ENCODE results near the gene HPF1.
A peak's percentile ranks its signal among the peaks of the same experiment; 100 is the strongest.
"Not testable (repeated sequence)": the region's sequence is repeated elsewhere in the genome, so short reads cannot be mapped to it uniquely, and the experiment has no call there.

Gene HPF1

DNA sequence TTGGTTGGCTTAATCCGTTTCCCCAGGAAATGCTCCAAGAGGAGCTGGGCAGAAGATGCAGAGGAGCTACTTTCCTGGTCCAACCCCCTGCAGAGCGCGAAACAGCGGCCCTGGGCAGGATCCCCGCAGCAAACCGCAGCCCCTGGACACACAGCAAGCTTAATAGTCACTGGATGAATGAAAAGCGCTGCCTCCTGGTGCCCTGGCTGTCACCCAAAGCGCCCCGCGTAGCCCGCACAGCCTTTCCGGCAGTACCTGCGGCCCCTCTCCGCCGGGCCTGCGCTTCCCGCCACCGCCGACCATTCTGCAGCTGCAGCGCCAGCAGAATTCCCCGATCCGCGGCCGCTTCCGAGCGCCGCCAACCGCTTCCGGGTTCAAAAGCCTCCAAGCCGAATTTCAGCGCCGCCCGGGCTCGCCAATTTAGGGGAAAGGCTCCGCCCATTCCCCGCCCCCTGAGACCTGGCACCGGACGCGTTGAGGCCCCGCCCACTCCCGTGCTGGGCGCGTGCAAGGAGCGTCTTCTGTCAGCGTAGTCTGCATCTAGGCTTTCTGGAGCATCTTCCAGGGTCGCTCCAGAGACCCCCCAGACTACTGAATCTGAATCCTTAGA is at the start of gene HPF1:
Gene HPF1, minus strand, starts transcription at position 370 of the 610 bp plus-strand sequence. Its CDS starts 67 bp downstream, at position 303.
- H3K36me3 Mint-ChIP-seq (ENCODE audit: low read depth), result peaks cover 16% of the 10 kb centered on the region
- intact Hi-C loops (cut with micrococcal nuclease), result loop anchor here (2.0 kb wide), 1 partner anchor 145 kb away; the partner anchor contains the start of gene NEK1
- H3K27ac Mint-ChIP-seq, result peak within 1 kb of the TSS; percentile 79
- no peaks in the 10 kb centered on the region for H3K9me3 Mint-ChIP-seq
- peaks cover 30% of the 10 kb centered on the region for H3K4me1 Mint-ChIP-seq (ENCODE audit: low read depth)
- H3K27me3 Mint-ChIP-seq, result peaks cover 8% of the 10 kb centered on the region
- peak within 1 kb of the TSS; percentile 90 for H3K4me3 Mint-ChIP-seq

DNA sequence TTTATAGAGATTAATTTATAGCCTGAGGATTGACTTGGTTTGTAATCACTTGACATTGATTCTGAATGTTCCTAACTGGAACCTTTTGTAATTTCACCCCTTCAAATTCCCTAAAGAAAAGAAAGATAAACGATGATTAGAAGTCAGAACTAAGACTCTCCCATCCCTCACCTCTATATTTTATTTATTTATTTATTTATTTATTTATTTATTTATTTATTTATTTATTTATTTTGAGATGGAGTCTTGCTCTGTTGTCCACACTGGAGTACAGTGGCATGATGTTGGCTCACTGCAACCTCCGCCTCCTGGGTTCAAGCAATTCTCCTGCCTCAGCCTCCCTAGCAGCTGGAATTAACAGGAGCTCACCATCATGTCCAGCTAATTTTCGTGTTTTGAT is 49.0 kb upstream of the HPF1 start:
- peaks cover 11% of the 10 kb centered on the region for H3K4me1 Mint-ChIP-seq (ENCODE audit: low read depth)
- H3K4me3 Mint-ChIP-seq; intact Hi-C loops (cut with micrococcal nuclease); H3K27ac Mint-ChIP-seq; H3K9me3 Mint-ChIP-seq; H3K27me3 Mint-ChIP-seq; H3K36me3 Mint-ChIP-seq (ENCODE audit: low read depth): not testable (repeated sequence)

DNA sequence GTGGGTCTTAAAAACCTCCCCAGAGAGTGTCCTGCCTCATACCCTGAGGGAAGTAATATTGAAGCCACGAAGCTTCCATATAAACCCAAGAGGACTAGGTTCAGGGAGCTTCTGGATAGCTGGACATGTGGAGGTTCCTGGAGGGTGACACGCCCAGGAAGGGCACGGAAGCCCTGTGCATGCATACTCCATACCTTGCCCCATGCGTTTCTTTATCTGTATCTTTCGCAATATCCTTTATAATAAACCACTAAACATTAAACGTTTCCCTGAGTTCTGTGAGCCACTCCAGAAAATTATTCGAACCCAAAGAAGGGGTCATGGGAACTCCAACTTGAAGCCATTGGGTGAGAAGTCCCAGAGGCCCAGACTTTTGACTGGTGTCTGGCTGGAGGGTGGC is 45.7 kb upstream of the HPF1 start:
- no peaks in the 10 kb centered on the region for H3K36me3 Mint-ChIP-seq (ENCODE audit: low read depth)
- H3K4me1 Mint-ChIP-seq (ENCODE audit: low read depth), result peaks cover 11% of the 10 kb centered on the region

DNA sequence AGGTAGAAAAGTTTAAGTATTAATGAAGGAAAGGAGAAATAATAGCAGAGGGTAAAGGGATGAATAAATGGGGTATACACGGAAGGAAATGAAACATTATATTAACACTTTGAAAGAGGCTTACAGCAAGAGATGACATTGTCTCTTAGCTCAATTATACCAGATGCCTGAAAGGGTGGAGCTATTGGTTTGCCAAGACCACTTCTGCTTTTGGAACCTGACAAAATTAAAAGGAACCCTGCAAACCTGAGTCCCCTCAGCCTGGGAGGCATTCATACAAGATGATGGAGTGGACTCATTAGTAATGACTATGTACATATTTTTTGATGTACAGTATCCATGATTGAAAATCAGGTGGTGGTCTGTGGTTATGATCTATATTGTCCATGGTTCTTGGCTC is 45.1 kb upstream of the HPF1 start:
- H3K27ac Mint-ChIP-seq, result no peak overlapping the region
- H3K4me1 Mint-ChIP-seq (ENCODE audit: low read depth), result peaks cover 11% of the 10 kb centered on the region
- peaks cover 6% of the 10 kb centered on the region for H3K27me3 Mint-ChIP-seq
- intact Hi-C loops (cut with micrococcal nuclease), result no loop called here
- H3K4me3 Mint-ChIP-seq, result no peak overlapping the region
- no peaks in the 10 kb centered on the region for H3K36me3 Mint-ChIP-seq (ENCODE audit: low read depth)
- H3K9me3 Mint-ChIP-seq, result no peaks in the 10 kb centered on the region

More for the DNA sequence above, 45.7 kb upstream of the HPF1 start:
- H3K27me3 Mint-ChIP-seq, result peaks cover 6% of the 10 kb centered on the region
- H3K4me3 Mint-ChIP-seq, result no peak overlapping the region
- intact Hi-C loops (cut with micrococcal nuclease), result no loop called here
- no peaks in the 10 kb centered on the region for H3K9me3 Mint-ChIP-seq
- H3K27ac Mint-ChIP-seq, result no peak overlapping the region

DNA sequence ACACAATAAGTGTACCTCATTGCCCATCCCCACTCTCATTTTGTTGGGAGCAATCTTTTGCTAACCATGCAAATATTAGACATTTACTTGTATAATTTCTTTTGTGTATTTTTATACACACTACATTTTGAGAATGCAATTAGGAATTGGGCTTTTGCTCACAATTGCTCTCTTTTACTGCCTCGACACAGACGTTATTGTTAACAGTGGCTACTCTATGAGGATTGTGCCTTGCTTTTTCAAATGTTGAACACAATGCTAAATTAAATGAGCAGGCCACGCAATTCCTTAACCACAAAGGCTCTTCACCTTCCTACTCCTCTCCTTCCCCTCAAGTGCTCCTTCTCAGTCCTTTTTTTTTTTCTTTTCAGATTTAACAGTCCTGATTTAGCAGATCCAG is 42.8 kb upstream of the HPF1 start:
- no peaks in the 10 kb centered on the region for H3K36me3 Mint-ChIP-seq (ENCODE audit: low read depth)
- intact Hi-C loops (cut with micrococcal nuclease), result no loop called here
- H3K4me1 Mint-ChIP-seq (ENCODE audit: low read depth), result peaks cover 11% of the 10 kb centered on the region
- no peaks in the 10 kb centered on the region for H3K27me3 Mint-ChIP-seq
- no peak overlapping the region for H3K27ac Mint-ChIP-seq
- H3K4me3 Mint-ChIP-seq, result no peak overlapping the region
- H3K9me3 Mint-ChIP-seq, result no peaks in the 10 kb centered on the region

DNA sequence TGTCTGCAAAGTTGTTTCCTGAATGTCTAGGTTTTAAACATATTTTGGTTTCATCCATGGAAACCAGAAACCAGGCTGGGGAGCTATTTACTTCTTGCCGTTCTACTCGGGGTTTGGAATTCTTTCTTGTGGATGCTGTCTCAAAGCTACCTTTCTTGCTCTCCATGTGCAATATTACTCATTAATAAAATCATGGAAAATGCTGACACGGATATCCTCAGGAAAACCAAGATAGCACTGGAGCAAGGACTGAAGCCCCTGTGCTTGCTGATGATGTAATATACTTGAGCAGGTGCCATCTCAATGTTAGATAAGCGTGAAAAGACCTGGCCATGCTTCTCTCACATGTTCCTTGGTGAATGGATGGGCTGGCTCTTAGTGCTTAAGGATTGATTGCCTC is 41.5 kb upstream of the HPF1 start:
- intact Hi-C loops (cut with micrococcal nuclease), result no loop called here
- Mint-ChIP-seq H3K27ac (no peak overlapping the region), H3K27me3 (no peaks in the 10 kb centered on the region), H3K9me3 (no peaks in the 10 kb centered on the region), H3K4me1 (ENCODE audit: low read depth) (peaks cover 11% of the 10 kb centered on the region), H3K4me3 (no peak overlapping the region), H3K36me3 (ENCODE audit: low read depth) (no peaks in the 10 kb centered on the region)

DNA sequence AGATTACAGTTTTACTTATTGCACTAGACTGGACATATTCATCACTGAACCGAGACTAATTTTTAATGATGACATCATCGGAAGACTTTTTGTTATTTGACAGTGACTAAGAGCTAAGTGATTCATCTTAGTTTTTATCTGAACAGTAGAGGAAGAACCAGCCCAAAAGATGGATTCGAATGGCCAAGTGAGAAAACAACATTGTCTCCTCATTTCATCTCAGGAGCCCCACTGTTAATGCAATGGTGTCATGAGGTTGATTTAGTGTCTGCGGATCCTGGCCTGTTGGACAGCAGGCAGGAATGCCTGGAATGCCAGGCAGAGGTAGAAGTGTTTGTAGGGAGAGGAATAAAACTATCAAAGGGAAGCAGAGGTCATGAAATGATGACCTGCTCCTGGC is 37.8 kb upstream of the HPF1 start:
- Mint-ChIP-seq H3K9me3 (no peaks in the 10 kb centered on the region), H3K27me3 (peaks cover 18% of the 10 kb centered on the region), H3K36me3 (ENCODE audit: low read depth) (no peaks in the 10 kb centered on the region), H3K4me3 (no peak overlapping the region), H3K27ac (no peak overlapping the region), H3K4me1 (ENCODE audit: low read depth) (peaks cover 9% of the 10 kb centered on the region)
- intact Hi-C loops (cut with micrococcal nuclease), result no loop called here

DNA sequence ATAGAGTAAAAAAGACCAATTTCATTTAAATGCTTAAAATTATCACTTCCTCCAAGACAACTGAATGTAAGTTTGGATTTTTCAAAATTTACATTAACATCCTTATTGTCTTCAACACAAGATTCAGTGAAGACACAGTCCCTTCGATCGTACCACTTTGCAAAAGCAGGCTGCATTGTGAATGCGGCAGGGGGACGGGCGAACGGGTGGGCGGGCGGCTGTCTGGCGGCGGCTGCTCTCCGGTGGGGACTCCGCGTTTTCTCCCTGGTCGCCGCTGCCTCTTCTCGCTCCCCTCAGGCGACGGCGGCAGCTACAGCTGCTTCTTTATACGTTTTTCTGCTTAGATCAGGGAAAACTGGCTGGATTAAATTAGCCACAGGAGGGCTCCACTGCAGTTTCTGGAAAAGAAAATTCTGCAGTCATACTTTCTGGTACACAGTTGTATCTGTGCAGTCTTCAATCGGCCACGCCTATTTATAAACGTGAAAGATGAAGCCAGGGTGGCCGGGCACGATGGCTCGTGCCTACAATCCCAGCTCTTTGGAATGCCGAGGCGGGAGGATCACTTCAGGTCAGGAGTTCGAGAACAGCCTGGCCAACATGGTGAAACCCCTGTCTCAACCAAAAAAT is 33.9 kb upstream of the HPF1 start:
- Mint-ChIP-seq H3K27me3 (peaks cover 38% of the 10 kb centered on the region), H3K27ac (no peak overlapping the region), H3K4me1 (ENCODE audit: low read depth) (peaks cover 9% of the 10 kb centered on the region), H3K36me3 (ENCODE audit: low read depth) (no peaks in the 10 kb centered on the region), H3K9me3 (no peaks in the 10 kb centered on the region), H3K4me3 (peak overlapping the region; percentile 56)
- intact Hi-C loops (cut with micrococcal nuclease), result no loop called here

DNA sequence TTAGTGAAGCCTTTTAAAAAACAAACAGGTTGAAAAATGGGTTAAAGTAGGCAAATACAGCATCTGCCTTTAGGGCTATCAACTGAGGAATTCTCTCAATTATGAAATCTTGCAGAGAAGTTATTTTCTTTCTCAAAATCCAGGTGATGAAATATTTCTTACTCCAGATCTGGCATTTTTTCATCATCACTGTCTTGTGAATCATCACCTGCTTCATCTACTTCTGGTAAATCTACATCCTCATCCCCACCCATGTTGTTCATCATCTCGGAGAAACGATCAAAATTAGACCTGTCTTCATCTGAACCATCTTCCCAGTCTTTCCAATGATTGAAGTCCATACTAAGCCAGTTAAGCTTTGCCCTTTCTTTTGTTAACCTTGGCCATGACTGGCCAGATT is 33.3 kb upstream of the HPF1 start:
- H3K27ac Mint-ChIP-seq, result no peak overlapping the region
- H3K4me3 Mint-ChIP-seq, result no peak overlapping the region
- peaks cover 38% of the 10 kb centered on the region for H3K27me3 Mint-ChIP-seq
- H3K4me1 Mint-ChIP-seq (ENCODE audit: low read depth), result peaks cover 9% of the 10 kb centered on the region
- intact Hi-C loops (cut with micrococcal nuclease), result no loop called here
- no peaks in the 10 kb centered on the region for H3K9me3 Mint-ChIP-seq
- H3K36me3 Mint-ChIP-seq (ENCODE audit: low read depth), result no peaks in the 10 kb centered on the region

DNA sequence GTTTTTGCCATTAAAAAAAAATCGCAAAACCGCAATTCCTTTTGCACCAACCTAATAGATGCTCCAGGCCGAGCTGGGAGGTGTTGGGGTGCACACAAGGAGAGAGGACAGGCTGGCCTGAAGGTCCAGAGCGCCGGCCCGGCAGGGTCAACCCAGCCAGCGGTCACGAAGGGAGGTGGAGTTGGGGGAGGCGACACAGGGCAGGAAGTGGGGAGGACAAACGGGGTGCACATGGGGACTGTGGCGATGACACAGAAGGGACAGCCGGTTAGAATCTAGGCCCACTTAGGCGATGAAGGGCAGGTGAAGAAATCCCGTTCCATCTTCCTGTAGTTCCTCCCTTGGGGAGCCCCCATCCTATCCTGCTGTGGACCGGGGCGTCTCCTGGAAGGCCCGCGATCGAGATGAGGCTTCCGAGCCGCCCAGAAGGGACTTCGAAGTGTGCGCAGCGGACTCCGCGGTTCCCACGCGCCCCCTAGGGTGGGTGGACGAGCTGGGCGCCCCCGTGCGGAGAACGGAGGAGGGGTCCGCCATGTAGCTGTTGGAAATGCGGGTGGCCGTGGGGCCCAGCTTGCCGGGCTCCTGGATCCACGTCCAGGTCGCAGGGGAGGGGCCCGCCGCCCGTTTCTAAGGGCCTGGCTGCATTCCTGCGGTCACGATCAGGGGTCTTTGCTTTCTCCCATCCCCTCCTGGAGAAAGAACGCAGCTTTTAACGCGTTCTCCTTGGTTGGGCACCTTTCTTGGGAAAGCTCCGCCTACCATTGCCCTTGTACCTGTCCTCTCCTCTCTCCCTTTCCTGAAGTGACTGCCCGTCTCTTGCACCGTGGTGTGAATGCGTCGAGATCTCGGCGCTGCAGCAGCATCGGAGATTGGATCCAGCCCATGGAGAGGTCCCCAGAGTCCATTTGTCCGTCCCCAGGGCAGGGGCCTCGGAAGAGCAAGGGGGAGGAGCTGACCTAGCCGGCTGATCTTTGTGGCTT is 17.0 kb upstream of the HPF1 start:
- Mint-ChIP-seq H3K36me3 (ENCODE audit: low read depth) (no peaks in the 10 kb centered on the region), H3K9me3 (no peaks in the 10 kb centered on the region), H3K4me1 (ENCODE audit: low read depth) (peaks cover 19% of the 10 kb centered on the region), H3K27me3 (peaks cover 32% of the 10 kb centered on the region), H3K4me3 (no peak overlapping the region), H3K27ac (no peak overlapping the region)
- intact Hi-C loops (cut with micrococcal nuclease), result no loop called here

DNA sequence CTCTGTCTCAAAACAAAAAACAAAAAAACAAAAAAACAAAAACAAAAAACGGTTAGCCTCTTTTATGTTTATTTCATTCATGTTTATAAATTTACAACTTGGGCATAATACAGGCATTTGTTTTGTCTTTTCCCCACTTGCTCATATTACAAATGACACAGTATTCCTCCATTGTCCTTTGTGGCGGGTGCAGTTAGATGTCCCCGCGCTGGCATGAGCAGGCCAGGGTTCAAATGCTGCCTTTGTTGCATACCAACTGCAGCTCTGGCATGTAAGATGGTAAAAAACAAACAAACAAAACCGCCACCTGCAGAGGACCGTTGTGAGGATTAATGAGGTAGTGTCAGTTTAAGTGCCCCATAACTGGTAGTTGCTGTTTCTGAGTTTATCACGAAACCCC is 16.1 kb upstream of the HPF1 start:
- H3K4me3 Mint-ChIP-seq, result no peak overlapping the region
- no peaks in the 10 kb centered on the region for H3K36me3 Mint-ChIP-seq (ENCODE audit: low read depth)
- intact Hi-C loops (cut with micrococcal nuclease), result no loop called here
- no peaks in the 10 kb centered on the region for H3K9me3 Mint-ChIP-seq
- no peak overlapping the region for H3K27ac Mint-ChIP-seq
- H3K4me1 Mint-ChIP-seq (ENCODE audit: low read depth), result peaks cover 19% of the 10 kb centered on the region
- peaks cover 32% of the 10 kb centered on the region for H3K27me3 Mint-ChIP-seq

DNA sequence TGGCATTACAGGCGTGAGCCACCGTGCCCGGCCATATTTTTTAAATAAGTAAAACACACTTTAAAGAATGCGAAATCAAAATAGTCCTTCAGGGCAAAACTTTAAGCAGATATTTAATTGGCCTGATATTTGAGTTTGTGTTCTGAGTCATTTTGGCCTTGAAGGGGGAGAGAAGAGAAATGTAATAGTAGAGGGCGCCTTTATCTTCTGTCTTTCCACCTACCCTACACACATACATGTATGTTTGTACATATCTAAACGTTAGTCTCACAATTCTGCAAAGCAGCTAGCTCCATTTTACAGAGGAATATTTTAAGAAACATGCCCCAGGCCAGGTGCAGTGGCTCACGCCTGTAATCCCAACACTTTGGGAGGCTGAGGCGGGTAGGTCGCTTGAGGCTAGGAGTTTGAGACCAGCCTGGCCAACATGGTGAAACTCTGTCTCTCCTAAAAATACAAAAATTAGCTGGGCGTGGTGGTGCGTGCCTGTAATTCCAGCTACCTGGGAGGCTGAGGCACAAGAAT is 13.9 kb upstream of the HPF1 start:
- H3K4me3 Mint-ChIP-seq; intact Hi-C loops (cut with micrococcal nuclease); H3K9me3 Mint-ChIP-seq; H3K27ac Mint-ChIP-seq; H3K36me3 Mint-ChIP-seq (ENCODE audit: low read depth): not testable (repeated sequence)
- peaks cover 19% of the 10 kb centered on the region for H3K4me1 Mint-ChIP-seq (ENCODE audit: low read depth)
- H3K27me3 Mint-ChIP-seq, result peaks cover 28% of the 10 kb centered on the region

DNA sequence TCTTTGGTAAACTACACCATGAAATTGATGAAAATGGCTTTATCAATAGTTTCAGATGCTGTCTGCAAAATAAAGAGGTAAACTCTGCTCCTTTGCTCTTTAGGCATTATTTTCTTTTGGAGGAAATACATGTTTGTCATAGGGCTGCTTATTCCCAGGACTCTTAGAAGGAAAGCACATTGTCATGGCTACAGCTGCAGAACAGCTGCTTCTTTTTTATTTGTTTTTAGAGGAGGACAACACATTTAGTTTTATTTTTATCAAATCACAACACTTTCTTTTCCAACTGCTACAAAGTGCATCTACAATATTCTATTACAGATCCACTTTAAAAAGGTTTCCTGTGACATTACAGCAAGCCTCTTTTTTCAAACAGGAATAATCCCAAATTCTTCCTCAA is 12.7 kb upstream of the HPF1 start:
- intact Hi-C loops (cut with micrococcal nuclease), result loop anchor here (1.0 kb wide), 1 partner anchor 12 kb away; no protein-coding TSS in a partner anchor
- Mint-ChIP-seq H3K27me3 (peaks cover 20% of the 10 kb centered on the region), H3K4me1 (ENCODE audit: low read depth) (peaks cover 18% of the 10 kb centered on the region), H3K9me3 (no peaks in the 10 kb centered on the region), H3K36me3 (ENCODE audit: low read depth) (no peaks in the 10 kb centered on the region), H3K27ac (no peak overlapping the region), H3K4me3 (no peak overlapping the region)

DNA sequence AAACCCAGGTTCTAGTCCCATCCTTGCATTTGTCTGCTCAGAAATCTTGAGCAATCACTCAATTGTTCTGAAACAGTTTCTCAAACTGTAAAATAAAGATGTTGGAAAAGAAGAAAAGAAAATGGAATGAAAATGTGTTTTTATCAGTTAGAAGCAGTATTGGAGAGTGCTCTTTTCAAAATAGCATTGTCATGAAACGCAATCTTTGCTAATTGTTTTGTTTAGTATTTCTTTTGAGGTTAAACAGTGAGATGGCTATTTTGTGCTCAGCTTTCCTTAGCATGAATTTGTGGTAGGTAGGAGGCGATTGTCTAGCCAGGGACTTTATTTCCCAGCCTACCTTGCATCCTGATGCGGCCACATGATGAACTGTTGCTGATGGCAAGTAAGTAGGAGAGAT is 10.6 kb upstream of the HPF1 start:
- intact Hi-C loops (cut with micrococcal nuclease), result no loop called here
- H3K4me1 Mint-ChIP-seq (ENCODE audit: low read depth), result peaks cover 13% of the 10 kb centered on the region
- H3K36me3 Mint-ChIP-seq (ENCODE audit: low read depth), result no peaks in the 10 kb centered on the region
- no peaks in the 10 kb centered on the region for H3K27me3 Mint-ChIP-seq
- no peaks in the 10 kb centered on the region for H3K9me3 Mint-ChIP-seq
- no peak overlapping the region for H3K27ac Mint-ChIP-seq
- H3K4me3 Mint-ChIP-seq, result no peak overlapping the region

Data from dendritic cell treated with granulocyte-macrophage colony-stimulating factor and Interleukin-4, amounts not matched to agents 40 ng/mL and 50 ng/mL, for 4 days (primary cell).